ENCODE data around the gene SLC18A2.

DNA sequence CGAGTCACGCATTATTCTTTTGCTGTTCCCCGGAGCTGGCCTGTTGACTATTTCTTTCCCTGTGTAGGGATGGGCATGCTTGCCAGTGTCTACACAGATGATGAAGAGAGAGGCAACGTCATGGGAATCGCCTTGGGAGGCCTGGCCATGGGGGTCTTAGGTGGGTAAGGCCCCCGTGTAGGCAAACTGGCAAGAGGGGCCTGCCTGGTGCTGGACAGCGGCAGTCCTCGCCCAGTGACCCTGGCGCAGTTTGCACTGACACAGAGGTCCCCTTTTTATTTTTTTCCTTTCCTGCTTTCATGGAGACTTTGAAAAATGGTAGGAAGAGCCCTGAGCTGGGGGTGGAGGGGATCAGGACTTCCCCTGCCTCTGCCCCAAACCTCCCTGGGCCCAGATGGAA lies 13.4 kb downstream of the SLC18A2 start:
- TF ChIP-seq POLR2AphosphoS5 (IDR thresholded peaks at IDR 0.05; ENCODE audit: low read depth, low read length) (no peak), POLR2A (IDR thresholded peaks at IDR 0.05; ENCODE audit: low read depth, low read length) (no peak), TAF1 (IDR thresholded peaks at IDR 0.05; ENCODE audit: low read depth, low read length) (no peak), SPI1 (IDR thresholded peaks at IDR 0.05; ENCODE audit: low read depth, low read length) (no peak), POU2F2 (IDR thresholded peaks at IDR 0.05; ENCODE audit: low read depth, low read length) (no peak)

All from GM12891 (cell line).